IMR-90 (cell line): ENCODE measurements around the gene NKX1-1. TPM values are rescaled to one million over a fixed set of nuclear protein-coding genes. Genes with fewer than 3 reads are reported as not detected.

Experiments
- ATAC-seq: fragments of 200-7000 bp; cut with Tn5 transposase; 2 replicates; pipeline ENCODE4 v1.9.1; 2020; ENCODE audit warnings: low read depth, mild to moderate bottlenecking, moderate library complexity
- BruUV-seq: library from RNA; stranded (reverse); fragments of 400-500 nt; replicated peaks from 2 replicates; lab custom pipeline; 2021; lab: Mats Ljungman, UMichigan
- CTCF ChIA-PET: fragments of 300-600 bp; formaldehyde crosslinking; extraction: SDS; loops from one replicate; lab custom pipeline; 2021; ENCODE audit warnings: antibody characterized with exemption; lab: Yijun Ruan, JAX
- POLR2A ChIA-PET: fragments of 300-600 bp; sonication (Branson Sonifier 250); formaldehyde crosslinking; loops from one replicate; lab custom pipeline; 2022; ENCODE audit warnings: antibody characterized with exemption; ENCODE audit not compliant: unreplicated experiment; lab: Charles Lee
- DNase-seq: peaks from one replicate; pipeline ENCODE4 v3.0.0; 2013
- H2AFZ ChIP-seq: replicated peaks from 2 replicates; pipeline ENCODE3; 2013; ENCODE audit warnings: low read length, mild to moderate bottlenecking; ENCODE audit not compliant: poor library complexity
- H2AK5ac ChIP-seq: 2 replicates; pipeline ENCODE4 v1.6.1; 2013; ENCODE audit warnings: low read depth, low read length, inconsistent platforms
- H2AK9ac ChIP-seq: replicated peaks from 2 replicates; pipeline ENCODE3; 2013; ENCODE audit warnings: mild to moderate bottlenecking, low read depth, low read length, moderate library complexity; ENCODE audit not compliant: poor library complexity
- H2BK120ac ChIP-seq: 2 replicates; pipeline ENCODE4 v1.6.1; 2013; ENCODE audit warnings: low read depth, low read length, inconsistent platforms
- H2BK15ac ChIP-seq: 3 replicates; pipeline ENCODE4 v1.6.1; 2013; ENCODE audit warnings: low read depth, low read length, inconsistent platforms
- H2BK20ac ChIP-seq: 2 replicates; pipeline ENCODE4 v1.6.1; 2013; ENCODE audit warnings: low read depth, mild to moderate bottlenecking, inconsistent platforms, low read length, moderate library complexity
- H2BK5ac ChIP-seq: 2 replicates; pipeline ENCODE4 v1.6.1; 2013; ENCODE audit warnings: mild to moderate bottlenecking, low read depth, low read length, inconsistent platforms; ENCODE audit not compliant: poor library complexity, severe bottlenecking
- H3K14ac ChIP-seq: replicated peaks from 2 replicates; pipeline ENCODE4 v1.6.1; 2013; ENCODE audit warnings: low read depth, low read length, inconsistent platforms
- H3K18ac ChIP-seq: 2 replicates; pipeline ENCODE4 v1.6.1; 2013; ENCODE audit warnings: low read depth, low read length, control low read depth
- H3K23ac ChIP-seq: 2 replicates; pipeline ENCODE4 v1.6.1; 2013; ENCODE audit warnings: low read depth, low read length, inconsistent platforms
- H3K27ac ChIP-seq: 2 replicates; pipeline ENCODE4 v1.5.1; 2013; ENCODE audit warnings: mild to moderate bottlenecking, control low read depth, low read length; ENCODE audit not compliant: insufficient read depth
- H3K27me3 ChIP-seq: 2 replicates; pipeline ENCODE4 v1.6.1; 2013; ENCODE audit warnings: low read length; ENCODE audit not compliant: control insufficient read depth, insufficient read depth
- H3K36me3 ChIP-seq: 2 replicates; pipeline ENCODE4 v1.6.1; 2013; ENCODE audit warnings: low read length, mixed read lengths; ENCODE audit not compliant: control insufficient read depth, insufficient read depth
- H3K4ac ChIP-seq: 2 replicates; pipeline ENCODE4 v1.6.1; 2013; ENCODE audit warnings: low read depth, low read length, inconsistent platforms
- H3K4me1 ChIP-seq: 2 replicates; pipeline ENCODE4 v1.6.1; 2013; ENCODE audit warnings: low read length, mixed read lengths; ENCODE audit not compliant: control insufficient read depth, insufficient read depth
- H3K4me2 ChIP-seq: 2 replicates; pipeline ENCODE4 v1.6.1; 2013; ENCODE audit warnings: low read depth, mild to moderate bottlenecking, control low read depth, low read length, moderate library complexity
- H3K4me3 ChIP-seq: 2 replicates; pipeline ENCODE4 v1.5.1; 2013; ENCODE audit warnings: low read depth, mild to moderate bottlenecking, control low read depth, low read length, moderate library complexity; ENCODE audit not compliant: insufficient read depth
- H3K56ac ChIP-seq: 2 replicates; pipeline ENCODE4 v1.6.1; 2013; ENCODE audit warnings: low read length, inconsistent platforms; ENCODE audit not compliant: insufficient read depth; ENCODE audit errors: extremely low read depth
- H3K79me1 ChIP-seq, 2 experiments: 2 replicates each; pipeline ENCODE4 v1.6.1; 2013; ENCODE audit warnings: low read length in 2 of 2, inconsistent platforms in 1 of 2, low read depth in 1 of 2
- H3K9ac ChIP-seq: 2 replicates; pipeline ENCODE4 v1.6.1; 2013; ENCODE audit warnings: low read depth, low read length, control low read depth
- H3K9me1 ChIP-seq: 2 replicates; pipeline ENCODE4 v1.6.1; 2013; ENCODE audit warnings: low read length, inconsistent platforms; ENCODE audit not compliant: insufficient read depth
- H3K9me3 ChIP-seq: 2 replicates; pipeline ENCODE4 v1.6.1; 2013; ENCODE audit warnings: low read length; ENCODE audit not compliant: control insufficient read depth, insufficient read depth
- H4K20me1 ChIP-seq: 2 replicates; pipeline ENCODE4 v1.6.1; 2013; ENCODE audit warnings: low read length, inconsistent platforms; ENCODE audit not compliant: insufficient read depth
- H4K5ac ChIP-seq: 2 replicates; pipeline ENCODE4 v1.6.1; 2013; ENCODE audit warnings: mild to moderate bottlenecking, low read depth, low read length, control low read depth
- H4K8ac ChIP-seq, 2 experiments: 2 replicates each; pipeline ENCODE4 v1.6.1; 2013; ENCODE audit warnings: low read depth in 2 of 2, low read length in 2 of 2, control low read depth in 1 of 2, inconsistent platforms in 1 of 2
- H4K91ac ChIP-seq: 2 replicates; pipeline ENCODE4 v1.6.1; 2013; ENCODE audit warnings: low read depth, low read length, inconsistent platforms; ENCODE audit not compliant: insufficient read depth
- BHLHE40 ChIP-seq: fragments of 150-350 bp; IDR thresholded peaks from 2 replicates; pipeline ENCODE4 v1.6.1; 2016; ENCODE audit warnings: mild to moderate bottlenecking, low read depth, low read length
- CEBPB ChIP-seq: IDR thresholded peaks from 2 replicates; pipeline ENCODE4 v1.6.1; 2012; ENCODE audit warnings: low read depth, low read length, improper control_type of control experiment
- CHD1 ChIP-seq: IDR thresholded peaks from 2 replicates; pipeline ENCODE4 v1.6.1; 2012; ENCODE audit warnings: low read depth, low read length, improper control_type of control experiment
- CTCF ChIP-seq: conservative IDR thresholded peaks from 2 replicates; pipeline ENCODE4 v1.5.1; 2012; ENCODE audit warnings: mild to moderate bottlenecking, low read depth, low read length, improper control_type of control experiment
- ELK1 ChIP-seq: fragments of 150-350 bp; IDR thresholded peaks from 2 replicates; pipeline ENCODE4 v1.6.1; 2016; ENCODE audit warnings: low read depth, mild to moderate bottlenecking, low read length, moderate library complexity, borderline replicate concordance
- FOS ChIP-seq: fragments of 150-350 bp; IDR thresholded peaks from 2 replicates; pipeline ENCODE4 v1.6.1; 2016; ENCODE audit warnings: low read depth, low read length
- MAFK ChIP-seq: IDR thresholded peaks from 2 replicates; pipeline ENCODE4 v1.6.1; 2012; ENCODE audit warnings: low read depth, low read length, improper control_type of control experiment
- MAZ ChIP-seq: IDR thresholded peaks from 2 replicates; pipeline ENCODE4 v1.6.1; 2012; ENCODE audit warnings: low read depth, mild to moderate bottlenecking, low read length, improper control_type of control experiment, moderate library complexity, borderline replicate concordance
- MXI1 ChIP-seq: IDR thresholded peaks from 2 replicates; pipeline ENCODE4 v1.6.1; 2012; ENCODE audit warnings: low read depth, mild to moderate bottlenecking, low read length, moderate library complexity, borderline replicate concordance
- NFE2L2 ChIP-seq: fragments of 150-350 bp; IDR thresholded peaks from 2 replicates; pipeline ENCODE4 v1.6.1; 2016; ENCODE audit warnings: low read depth, mild to moderate bottlenecking, low read length
- POLR2A ChIP-seq: IDR thresholded peaks from 2 replicates; pipeline ENCODE4 v1.6.1; 2012; ENCODE audit warnings: mild to moderate bottlenecking, low read depth, low read length
- RAD21 ChIP-seq: IDR thresholded peaks from 2 replicates; pipeline ENCODE4 v1.6.1; 2012; ENCODE audit warnings: low read length, improper control_type of control experiment
- RCOR1 ChIP-seq: IDR thresholded peaks from 2 replicates; pipeline ENCODE4 v1.6.1; 2012; ENCODE audit warnings: mild to moderate bottlenecking, low read length, improper control_type of control experiment; ENCODE audit not compliant: insufficient replicate concordance
- RFX5 ChIP-seq: IDR thresholded peaks from 2 replicates; pipeline ENCODE4 v1.8.0; 2012; ENCODE audit warnings: low read depth, mild to moderate bottlenecking, low read length, moderate library complexity
- SMC3 ChIP-seq: fragments of 150-350 bp; IDR thresholded peaks from 2 replicates; pipeline ENCODE4 v1.6.1; 2016; ENCODE audit warnings: low read depth, mild to moderate bottlenecking, antibody characterized with exemption, low read length, moderate library complexity
- USF2 ChIP-seq: fragments of 150-350 bp; IDR thresholded peaks from 2 replicates; pipeline ENCODE4 v1.6.1; 2017; ENCODE audit warnings: mild to moderate bottlenecking, antibody characterized with exemption, low read length, low read depth
- WGBS, 2 experiments: methylation state at CpG; one replicate each; pipeline versions ENCODE4 v1.1.5 to v1.1.7; 2013; ENCODE audit warnings: missing lambda C conversion rate in 2 of 2; ENCODE audit not compliant: insufficient read length in 1 of 2; ENCODE audit errors: extremely low coverage in 2 of 2; 5-methylcytosine and 5-hydroxymethylcytosine counted together
- dilution Hi-C: fragments of 300-500 bp; cut with HindIII; formaldehyde crosslinking; loops from one replicate; pipeline ENCODE4 v1.14.3; 2018; ENCODE audit warnings: low sequenced_read_pairs; ENCODE audit not compliant: unreplicated experiment
- in situ Hi-C: fragments of 300-500 bp; cut with MboI; formaldehyde crosslinking; loops from 3 replicates; pipeline ENCODE4 v1.14.3; 2019; ENCODE audit warnings: low sequenced_read_pairs, inconsistent platforms, mixed read lengths
- intact Hi-C: fragments of 100-400 bp; cut with micrococcal nuclease; formaldehyde crosslinking; loops from 2 replicates; pipeline ENCODE4 v1.10.0; 2022
- polyA plus RNA-seq, 3 experiments: library from polyadenylated mRNA; depleted of rRNA; stranded (reverse); fragments of >200 nt; gene quantifications; 2 replicates each; pipeline ENCODE4 v1.2.3, GENCODE V29; 2012; ENCODE audit warnings: low replicate concordance in 1 of 3
- total RNA-seq: library from RNA; depleted of rRNA; stranded (reverse); fragments of >200 nt; gene quantifications from 2 replicates; pipeline ENCODE4 v1.2.3, GENCODE V29; 2012

The NKX1-1 gene
- total and polyA plus RNA-seq, 2 of the 4 experiments (the other 2 are of a cell fraction): not detected

GRCh38 chr4:1407657-1408333 is 1.6 kb upstream of the NKX1-1 start:
- Histone ChIP-seq H3K18ac (no peak overlapping the region), H3K56ac (no peak overlapping the region), H3K27me3 (peaks cover 70% of the 10 kb centered on the region), H3K23ac (no peak overlapping the region), H2BK120ac (no peak overlapping the region), H2AK9ac (no peak overlapping the region), H4K91ac (no peak overlapping the region), H3K27ac (no peak overlapping the region), H3K4me3 (no peak overlapping the region), H3K4me1 (no peaks in the 10 kb centered on the region), H3K9ac (no peak overlapping the region), H2BK20ac (no peak overlapping the region), H4K8ac (no peak overlapping the region), H3K9me1 (no peaks in the 10 kb centered on the region), H2AFZ (no peak overlapping the region), H3K79me1 (no peaks in the 10 kb centered on the region), H4K5ac (no peak overlapping the region), H3K4me2 (no peak overlapping the region), H2BK15ac (no peak overlapping the region), H3K4ac (no peak overlapping the region), H3K36me3 (no peaks in the 10 kb centered on the region), H4K20me1 (no peaks in the 10 kb centered on the region), H3K9me3 (no peaks in the 10 kb centered on the region), H3K14ac (no peak overlapping the region), H2BK5ac (no peak overlapping the region), H2AK5ac (no peak overlapping the region)
- ChIA-PET CTCF (no interaction called here), POLR2A (no interaction called here)
- no TSS peak for BruUV-seq
- DNase-seq (no peak), ATAC-seq (no peak)
- 0% methylated on average over 17 of the region's 53 CpGs; no CpG with 5 or more reads in 1 of the 2 experiments for WGBS, 2 experiments
- dilution Hi-C loops (no loop called here), in situ Hi-C loops (no loop called here), intact Hi-C loops (no loop called here)
- TF ChIP-seq CTCF (no peak), SMC3 (no peak), RFX5 (no peak), RCOR1 (no peak), MXI1 (no peak), CEBPB (no peak), MAFK (no peak), ELK1 (no peak), POLR2A (no peak), CHD1 (no peak), FOS (no peak), NFE2L2 (no peak), RAD21 (no peak), USF2 (no peak), MAZ (no peak), BHLHE40 (no peak)
